ENCODE measurements around the gene STK11. TPM values are rescaled to one million over a fixed set of nuclear protein-coding genes. Genes with fewer than 3 reads are reported as not detected.

STK11 gene
- polyA plus RNA-seq, 1 experiment = 24.6 TPM

DNA sequence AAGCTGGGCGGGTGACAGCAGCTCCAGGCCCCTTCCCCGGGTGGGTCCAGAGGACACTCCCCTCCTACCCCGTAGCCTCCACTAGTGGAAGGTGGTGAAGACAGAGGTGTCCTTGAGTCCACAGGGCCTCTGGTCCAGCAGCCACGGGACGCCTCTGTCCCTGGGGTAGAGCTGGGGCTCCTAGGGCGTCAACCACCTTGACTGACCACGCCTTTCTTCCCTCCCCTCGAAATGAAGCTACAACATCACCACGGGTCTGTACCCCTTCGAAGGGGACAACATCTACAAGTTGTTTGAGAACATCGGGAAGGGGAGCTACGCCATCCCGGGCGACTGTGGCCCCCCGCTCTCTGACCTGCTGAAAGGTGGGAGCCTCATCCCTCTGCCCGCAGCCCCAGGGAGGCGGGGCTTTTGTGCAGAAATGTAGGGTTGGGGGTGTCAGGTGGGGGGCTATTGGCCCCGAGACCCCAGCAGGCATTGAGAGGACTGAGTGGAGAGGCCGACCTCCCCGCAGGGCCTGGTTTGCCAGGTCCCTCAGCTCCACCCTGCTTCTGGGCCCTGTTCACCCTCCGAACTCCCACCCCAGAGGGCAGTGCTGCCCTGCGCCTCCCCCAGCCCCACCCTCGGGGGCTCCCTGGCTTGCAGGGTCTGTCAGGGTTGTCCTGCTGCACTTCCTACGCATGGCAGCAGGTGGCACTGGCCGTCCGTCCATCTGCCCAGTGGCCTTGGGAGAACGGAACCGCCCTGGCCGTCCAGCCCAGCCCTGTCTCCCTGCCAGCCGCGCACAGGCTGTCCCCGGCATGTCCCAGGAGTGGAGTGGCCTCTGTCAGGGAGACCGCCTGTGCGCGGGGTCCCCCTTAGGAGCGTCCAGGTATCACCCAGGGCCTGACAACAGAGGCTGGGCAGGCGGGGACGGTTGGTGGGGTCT is 15.7 kb downstream of the STK11 start:
- peak overlapping the region; percentile 11 for H3K27ac ChIP-seq (ENCODE audit: low read depth, low read length)
- no peak overlapping the region for H3K4me3 ChIP-seq (ENCODE audit: low read depth, low read length)
- TF ChIP-seq, protein P1, sequence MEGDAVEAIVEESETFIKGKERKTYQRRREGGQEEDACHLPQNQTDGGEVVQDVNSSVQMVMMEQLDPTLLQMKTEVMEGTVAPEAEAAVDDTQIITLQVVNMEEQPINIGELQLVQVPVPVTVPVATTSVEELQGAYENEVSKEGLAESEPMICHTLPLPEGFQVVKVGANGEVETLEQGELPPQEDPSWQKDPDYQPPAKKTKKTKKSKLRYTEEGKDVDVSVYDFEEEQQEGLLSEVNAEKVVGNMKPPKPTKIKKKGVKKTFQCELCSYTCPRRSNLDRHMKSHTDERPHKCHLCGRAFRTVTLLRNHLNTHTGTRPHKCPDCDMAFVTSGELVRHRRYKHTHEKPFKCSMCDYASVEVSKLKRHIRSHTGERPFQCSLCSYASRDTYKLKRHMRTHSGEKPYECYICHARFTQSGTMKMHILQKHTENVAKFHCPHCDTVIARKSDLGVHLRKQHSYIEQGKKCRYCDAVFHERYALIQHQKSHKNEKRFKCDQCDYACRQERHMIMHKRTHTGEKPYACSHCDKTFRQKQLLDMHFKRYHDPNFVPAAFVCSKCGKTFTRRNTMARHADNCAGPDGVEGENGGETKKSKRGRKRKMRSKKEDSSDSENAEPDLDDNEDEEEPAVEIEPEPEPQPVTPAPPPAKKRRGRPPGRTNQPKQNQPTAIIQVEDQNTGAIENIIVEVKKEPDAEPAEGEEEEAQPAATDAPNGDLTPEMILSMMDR (IDR thresholded peaks at IDR 0.05; ENCODE audit: low read depth, low read length) = peak; percentile 60
- no peaks in the 10 kb centered on the region for H3K27me3 ChIP-seq (ENCODE audit: control insufficient read depth, insufficient read depth, low read length)
- ChIA-PET POLR2A (no interaction called here), CTCF (interaction anchor here (0.6 to 1.6 kb wide), 5 partner anchors 9 to 82 kb away, joined by 3 to 12 read pairs (median 4); no protein-coding TSS in a partner anchor)
- no peaks in the 10 kb centered on the region; the same call in 1 of the 2 replicates for H3K9me3 ChIP-seq (ENCODE audit: control insufficient read depth, insufficient read depth, low read length)
- no peak for DNase-seq (ENCODE audit: low read depth, low spot score)

DNA sequence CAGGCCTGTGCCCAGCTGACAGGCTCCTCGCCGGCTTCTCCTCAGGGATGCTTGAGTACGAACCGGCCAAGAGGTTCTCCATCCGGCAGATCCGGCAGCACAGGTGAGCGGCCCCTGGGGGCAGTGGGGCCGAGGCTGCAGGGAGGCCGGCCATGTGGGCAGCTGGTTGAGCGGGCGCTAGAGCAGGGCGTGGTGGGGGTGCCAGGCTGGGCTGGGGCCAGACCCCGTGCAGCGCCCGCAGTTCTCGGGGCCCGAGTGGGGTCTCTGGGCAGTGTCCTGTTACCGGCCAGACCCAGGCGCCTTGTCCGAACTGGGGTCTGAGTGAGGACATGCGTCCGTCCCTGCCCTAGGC is 16.3 kb downstream of the STK11 start:
- TF ChIP-seq, protein P1 (IDR thresholded peaks at IDR 0.05; ENCODE audit: low read depth, low read length) = no peak
- Histone ChIP-seq H3K4me3 (ENCODE audit: low read depth, low read length) (no peak overlapping the region), H3K9me3 (ENCODE audit: control insufficient read depth, insufficient read depth, low read length) (no peaks in the 10 kb centered on the region; the same call in 1 of the 2 replicates), H3K27me3 (ENCODE audit: control insufficient read depth, insufficient read depth, low read length) (no peaks in the 10 kb centered on the region), H3K27ac (ENCODE audit: low read depth, low read length) (no peak overlapping the region)
- CTCF ChIA-PET = interaction anchor here (0.6 to 1.6 kb wide), 2 partner anchors 22 to 82 kb away, joined by 3 to 12 read pairs; no protein-coding TSS in a partner anchor
- POLR2A ChIA-PET = no interaction called here
- no peak for DNase-seq (ENCODE audit: low read depth, low spot score)

DNA sequence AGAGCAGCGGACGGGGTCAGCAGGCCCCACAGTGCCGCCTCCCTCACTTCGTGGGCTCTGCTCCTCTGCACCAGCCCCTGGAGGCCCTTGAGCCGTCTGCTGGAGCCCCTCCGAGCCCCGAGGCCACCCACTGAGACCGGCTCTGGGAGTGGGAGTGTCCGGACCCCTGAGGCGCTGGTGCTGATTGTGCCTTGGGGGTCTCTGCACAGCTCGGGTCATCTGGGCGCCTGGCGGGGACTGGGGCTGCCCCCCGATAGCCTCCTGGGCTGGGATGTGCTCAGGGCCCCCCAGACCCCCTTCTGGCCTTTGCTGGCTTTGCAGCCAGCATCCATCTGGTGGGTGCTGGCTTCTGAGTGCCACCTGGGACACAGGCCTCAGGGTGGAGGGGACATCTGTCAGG is 16.8 kb downstream of the STK11 start:
- Histone ChIP-seq H3K27ac (ENCODE audit: low read depth, low read length) (no peak overlapping the region), H3K27me3 (ENCODE audit: control insufficient read depth, insufficient read depth, low read length) (no peaks in the 10 kb centered on the region), H3K4me3 (ENCODE audit: low read depth, low read length) (no peak overlapping the region), H3K9me3 (ENCODE audit: control insufficient read depth, insufficient read depth, low read length) (no peaks in the 10 kb centered on the region; the same call in 1 of the 2 replicates)
- no peak for DNase-seq (ENCODE audit: low read depth, low spot score)
- TF ChIP-seq, protein P1 (IDR thresholded peaks at IDR 0.05; ENCODE audit: low read depth, low read length) = peak; percentile 15; the same call in 1 of the 2 replicates
- ChIA-PET CTCF (interaction anchor here (0.6 to 0.7 kb wide), 2 partner anchors 12 to 18 kb away, joined by 3 read pairs; no protein-coding TSS in a partner anchor), POLR2A (no interaction called here)

DNA sequence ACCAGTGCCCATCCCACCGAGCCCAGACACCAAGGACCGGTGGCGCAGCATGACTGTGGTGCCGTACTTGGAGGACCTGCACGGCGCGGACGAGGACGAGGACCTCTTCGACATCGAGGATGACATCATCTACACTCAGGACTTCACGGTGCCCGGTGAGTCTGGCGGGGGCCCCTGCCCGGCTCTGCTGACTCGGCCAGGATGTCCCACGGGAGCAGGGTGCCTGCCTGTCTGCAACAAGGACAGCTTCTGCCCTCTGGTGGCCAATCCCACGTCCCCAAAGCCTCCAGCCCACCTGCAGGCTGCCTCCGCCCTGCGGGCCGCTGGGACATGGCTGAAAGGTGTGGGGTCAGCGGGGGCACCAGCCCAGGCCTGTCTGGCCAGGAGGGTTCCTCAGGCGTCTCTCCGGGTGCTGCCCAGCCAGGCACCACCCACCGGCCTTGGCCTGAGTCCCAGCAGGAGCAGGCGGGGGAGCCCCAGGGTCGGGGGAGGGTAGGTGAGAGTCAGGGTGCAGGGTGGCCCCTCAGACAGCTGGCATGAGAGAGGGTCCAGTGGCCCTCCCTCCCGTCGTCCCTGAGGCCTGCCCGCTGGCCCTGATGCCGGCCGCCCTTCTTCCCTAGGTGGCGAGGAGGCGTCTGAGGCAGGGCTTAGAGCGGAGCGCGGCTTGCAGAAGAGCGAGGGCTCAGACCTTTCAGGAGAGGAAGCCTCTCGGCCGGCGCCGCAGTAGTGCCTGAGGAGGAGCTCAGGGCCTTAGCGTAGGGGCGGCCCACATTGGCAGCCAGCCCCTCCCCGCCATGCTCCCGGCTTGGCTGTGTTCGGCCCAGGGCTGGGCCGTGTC is 17.7 kb downstream of the STK11 start:
- POLR2A ChIA-PET = interaction anchor here (0.5 kb wide), 1 partner anchor 14 kb away, joined by 5 read pairs; no protein-coding TSS in a partner anchor
- DNase-seq (ENCODE audit: low read depth, low spot score) = no peak
- TF ChIP-seq, protein P1 (IDR thresholded peaks at IDR 0.05; ENCODE audit: low read depth, low read length) = peak; percentile 41
- Histone ChIP-seq H3K9me3 (ENCODE audit: control insufficient read depth, insufficient read depth, low read length) (no peaks in the 10 kb centered on the region; the same call in 1 of the 2 replicates), H3K27ac (ENCODE audit: low read depth, low read length) (no peak overlapping the region), H3K4me3 (ENCODE audit: low read depth, low read length) (no peak overlapping the region), H3K27me3 (ENCODE audit: control insufficient read depth, insufficient read depth, low read length) (no peaks in the 10 kb centered on the region)
- CTCF ChIA-PET = interaction anchor here (0.5 to 1.0 kb wide), 4 partner anchors 12 to 154 kb away, joined by 3 read pairs; no protein-coding TSS in a partner anchor
